EL (cell line): ENCODE results near the gene ZFAND4.
"Not testable (repeated sequence)": the region's sequence is repeated elsewhere in the genome, so short reads cannot be mapped to it uniquely, and the experiment has no call there.

Experiments
- DNase-seq: peaks from one replicate; pipeline ENCODE4 v3.0.0-alpha.2; 2016

ZFAND4 gene

GRCh38 chr10:45586028-45586824 lies 86.3 kb downstream of the ZFAND4 start:
- DNase-seq = no peak

DNA sequence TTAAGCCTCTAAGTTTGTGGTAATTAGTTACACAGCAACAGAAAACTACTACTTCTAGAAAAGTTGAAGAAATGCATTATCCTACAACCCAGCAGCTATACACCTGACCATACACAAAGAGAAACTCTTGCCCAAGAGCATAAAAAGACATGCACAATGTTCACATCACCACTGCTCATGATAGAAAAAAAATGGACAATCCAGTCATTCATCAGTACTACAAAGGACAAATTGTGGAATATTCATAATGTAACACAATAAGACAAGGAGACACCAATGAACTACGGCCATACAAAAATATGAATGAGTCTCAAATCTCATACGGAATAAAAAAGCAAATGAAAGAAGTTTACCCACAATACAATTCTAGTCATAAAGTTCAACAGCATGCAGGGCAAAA lies 87.4 kb downstream of the ZFAND4 start:
- DNase-seq = no peak

DNA sequence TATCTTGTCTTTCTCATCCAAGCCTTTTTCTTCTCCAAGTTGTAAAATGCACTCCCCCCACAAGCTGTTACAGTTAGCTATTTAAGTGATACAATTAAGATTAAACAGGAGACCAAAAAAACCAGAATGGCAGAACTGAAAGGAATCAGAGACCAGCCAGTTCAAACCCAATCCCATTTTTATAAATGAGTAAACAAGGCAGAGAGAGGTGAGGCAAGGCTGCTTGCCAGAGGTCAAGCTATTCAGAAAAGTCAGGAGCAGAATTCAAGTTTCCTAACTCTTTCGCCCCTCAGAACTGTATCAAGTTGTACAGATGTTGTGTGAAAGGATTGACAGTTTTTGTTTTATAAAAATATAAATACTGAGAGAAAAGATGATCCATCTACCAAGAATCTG lies 90.2 kb downstream of the ZFAND4 start:
- DNase-seq = no peak

DNA sequence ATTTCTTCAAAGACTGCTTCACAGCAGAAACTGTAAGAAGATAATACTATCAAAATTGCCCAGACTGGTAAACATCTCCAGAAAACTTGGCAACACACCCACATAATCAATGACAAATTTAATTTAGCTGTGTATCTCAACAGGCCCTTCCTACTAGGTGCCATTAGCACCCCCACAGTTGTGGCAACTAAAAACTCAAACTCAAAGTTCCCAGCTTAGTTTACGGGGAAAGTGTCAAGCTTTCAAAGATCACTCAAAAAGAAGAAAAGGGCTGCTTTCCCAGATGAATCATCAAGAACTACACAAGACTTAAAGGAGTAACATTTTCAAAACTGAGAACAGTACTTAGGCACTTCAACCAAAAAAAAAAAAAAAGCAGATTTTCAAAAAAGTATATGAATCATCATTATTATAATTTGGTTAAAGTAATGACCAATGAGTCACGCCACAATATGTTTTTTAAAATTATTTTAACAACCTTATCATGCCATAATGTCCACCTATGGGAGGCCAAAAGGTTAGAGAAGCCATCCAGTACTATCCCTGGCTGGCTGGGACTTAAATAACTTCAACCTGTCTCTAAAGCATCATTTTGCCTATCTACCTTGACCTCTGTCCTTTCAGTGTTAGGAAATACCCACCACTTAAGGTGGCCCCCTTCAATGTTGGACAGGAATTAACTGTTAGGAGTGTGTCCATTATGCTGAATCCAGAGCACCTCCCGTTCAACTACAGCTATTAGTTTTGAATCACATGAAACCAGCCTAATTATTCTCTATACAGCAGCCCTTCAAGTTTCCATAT lies 90.8 kb downstream of the ZFAND4 start:
- no peak for DNase-seq

DNA sequence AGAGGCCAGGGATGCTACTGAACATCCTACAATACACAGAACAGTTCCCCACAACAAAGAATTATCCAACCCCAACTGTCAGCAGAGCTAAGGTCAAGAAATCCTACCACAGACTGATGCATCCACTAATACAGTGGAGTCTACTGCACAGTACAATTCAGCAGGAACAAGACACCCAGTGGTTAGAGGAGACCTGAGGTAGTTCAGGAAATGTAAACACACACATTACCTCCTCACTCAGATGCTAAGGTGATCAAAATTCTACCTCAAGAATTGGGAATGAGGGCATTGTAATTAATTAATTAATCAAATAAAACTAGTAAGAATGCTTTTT lies 91.4 kb downstream of the ZFAND4 start:
- DNase-seq = no peak

GRCh38 chr10:45580371-45581215 lies 92.0 kb downstream of the ZFAND4 start:
- no peak for DNase-seq

- no peak for DNase-seq
Measured at GRCh38 chr10:45578384-45578971, 94.1 kb downstream of the ZFAND4 start.

GRCh38 chr10:45575966-45576597 lies 96.5 kb downstream of the ZFAND4 start:
- DNase-seq = no peak

DNA sequence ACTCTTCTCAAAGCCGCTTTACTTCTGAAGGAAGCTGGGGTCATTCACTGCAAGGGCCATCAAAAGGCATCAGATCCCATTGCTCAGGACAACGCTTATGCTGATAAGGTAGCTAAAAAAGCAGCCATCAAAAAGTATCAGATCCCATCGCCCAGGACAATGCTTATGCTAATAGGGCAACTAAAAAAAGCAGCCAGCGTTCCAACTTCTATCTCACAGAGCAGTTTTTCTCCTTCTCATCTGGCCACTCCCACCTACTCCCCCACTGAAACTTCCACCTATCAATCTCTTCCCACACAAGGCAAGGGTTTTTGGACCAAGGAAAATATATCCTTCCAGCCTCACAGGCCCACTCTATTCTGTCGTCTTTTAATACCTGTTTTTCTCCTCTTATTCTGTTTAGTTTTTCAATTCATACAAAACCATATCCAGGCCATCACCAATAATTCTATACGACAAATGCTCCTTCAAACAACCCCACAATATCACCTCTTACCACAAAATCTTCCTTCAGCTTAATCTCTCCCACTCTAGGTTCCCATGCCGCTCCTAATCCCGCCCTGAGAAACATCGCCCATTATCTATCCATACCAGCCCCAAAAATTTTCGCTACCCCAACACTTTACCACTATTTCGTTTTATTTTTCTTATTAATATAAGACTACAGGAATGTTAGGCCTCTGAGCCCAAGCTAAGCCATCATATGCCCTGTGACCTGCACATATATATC lies 97.4 kb downstream of the ZFAND4 start:
- not testable (repeated sequence) for DNase-seq

- no peak for DNase-seq
Measured at GRCh38 chr10:45569471-45569870, 103.1 kb downstream of the ZFAND4 start.

DNA sequence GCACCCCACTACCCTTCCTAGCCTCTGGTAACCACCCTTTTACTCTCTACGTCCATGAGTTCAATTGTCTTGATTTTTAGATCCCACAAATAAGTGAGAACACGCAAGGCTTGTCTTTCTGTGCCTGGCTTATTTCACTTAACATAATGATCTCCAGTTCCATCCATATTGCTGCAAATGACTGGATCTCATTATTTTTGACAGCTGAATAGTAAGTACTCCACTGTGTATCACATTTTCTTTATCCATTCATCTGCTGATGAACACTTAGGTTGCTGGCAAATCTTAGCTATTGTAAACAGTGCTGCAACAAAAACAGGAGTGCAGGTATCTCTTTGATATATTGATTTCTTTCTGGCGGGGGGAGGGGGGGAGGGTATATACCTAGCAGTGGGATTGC lies 106.2 kb downstream of the ZFAND4 start:
- DNase-seq = no peak
